ENCODE results near the gene LYPD5.

Gene LYPD5

GRCh38 chr19:43754503-43755255 is 47.6 kb downstream of the LYPD5 start, which contains the start of gene SMG9:
Gene SMG9 (minus strand): TSS chr19:43754962. CDS start chr19:43750741, 4,221 bp downstream.
- peak; percentile 96 for DNase-seq (ENCODE audit: low spot score)

GRCh38 chr19:43754253-43754502 is 48.1 kb downstream of the LYPD5 start:
- no peak for DNase-seq (ENCODE audit: low spot score)

DNA sequence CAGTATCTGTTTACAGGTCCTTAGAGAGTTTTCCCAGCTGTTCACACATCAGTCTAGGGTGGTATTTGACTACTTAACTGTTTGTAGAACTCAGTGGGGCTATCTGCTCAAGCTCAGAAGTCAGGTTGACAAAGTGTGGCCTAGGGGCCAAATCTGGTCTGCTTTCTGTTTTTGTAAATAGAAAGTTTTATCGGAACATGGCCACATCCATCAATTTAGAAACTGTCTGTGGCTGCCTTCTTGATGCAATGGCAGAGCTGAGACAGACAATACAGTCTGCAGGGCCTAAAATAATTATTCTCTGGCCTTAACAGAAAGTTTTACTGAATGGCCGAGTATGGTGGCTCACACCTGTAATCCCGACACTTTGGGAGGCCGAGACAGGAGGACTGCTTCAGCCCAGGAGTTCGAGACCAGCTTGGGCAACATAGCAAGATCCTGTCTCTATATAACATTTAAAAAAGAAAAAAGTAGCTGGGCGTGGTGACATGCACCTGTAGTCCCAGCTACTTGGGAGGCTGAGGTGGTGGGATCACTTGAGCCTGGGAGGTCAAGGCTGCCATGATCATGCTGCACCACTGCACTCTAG is 49.9 kb downstream of the LYPD5 start:
- DNase-seq (ENCODE audit: low spot score): no peak

- DNase-seq (ENCODE audit: low spot score): no peak
Measured at GRCh38 chr19:43751466-43752220, 50.6 kb downstream of the LYPD5 start.

GRCh38 chr19:43749898-43750297 is 52.3 kb downstream of the LYPD5 start:
- DNase-seq (ENCODE audit: low spot score): no peak

DNA sequence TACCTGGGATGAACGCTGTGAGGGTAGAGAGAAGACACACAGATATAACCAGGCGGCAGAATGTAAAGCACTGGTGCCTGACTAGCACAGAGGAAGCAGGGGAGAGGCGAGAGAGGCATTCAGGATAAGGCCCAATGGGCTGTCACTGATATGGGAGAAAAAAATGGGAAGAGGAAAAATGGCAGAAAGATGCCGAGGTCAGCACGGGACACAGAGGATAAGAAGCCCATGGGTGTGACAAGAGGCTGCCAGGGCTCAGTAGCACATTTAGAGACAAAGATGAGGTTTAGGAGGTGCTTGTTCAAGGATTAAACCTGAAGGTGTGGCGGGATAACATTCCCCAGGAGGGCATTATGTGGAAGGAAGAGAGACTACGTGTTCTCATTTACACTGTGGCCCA is 53.1 kb downstream of the LYPD5 start:
- no peak for DNase-seq (ENCODE audit: low spot score)

DNA sequence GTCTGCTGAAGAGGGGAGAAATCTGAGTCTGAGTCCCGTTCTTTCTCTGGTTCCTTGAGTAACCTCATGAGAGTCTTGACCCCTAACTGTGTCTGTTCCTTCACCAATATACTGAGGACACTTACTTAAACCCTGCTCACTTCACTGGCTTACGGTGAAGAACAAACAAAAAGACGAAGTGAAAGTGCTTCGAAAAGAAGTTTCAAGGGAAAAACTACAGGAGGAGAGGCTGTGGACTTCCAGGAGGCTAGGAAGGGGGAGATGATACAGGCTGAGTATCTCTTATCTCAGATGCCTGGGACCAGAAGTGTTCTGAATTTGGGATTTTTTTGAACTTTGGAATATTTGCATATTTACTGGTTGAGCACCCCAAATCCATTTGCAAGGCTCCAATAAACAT is 53.6 kb downstream of the LYPD5 start:
- DNase-seq (ENCODE audit: low spot score): no peak

DNA sequence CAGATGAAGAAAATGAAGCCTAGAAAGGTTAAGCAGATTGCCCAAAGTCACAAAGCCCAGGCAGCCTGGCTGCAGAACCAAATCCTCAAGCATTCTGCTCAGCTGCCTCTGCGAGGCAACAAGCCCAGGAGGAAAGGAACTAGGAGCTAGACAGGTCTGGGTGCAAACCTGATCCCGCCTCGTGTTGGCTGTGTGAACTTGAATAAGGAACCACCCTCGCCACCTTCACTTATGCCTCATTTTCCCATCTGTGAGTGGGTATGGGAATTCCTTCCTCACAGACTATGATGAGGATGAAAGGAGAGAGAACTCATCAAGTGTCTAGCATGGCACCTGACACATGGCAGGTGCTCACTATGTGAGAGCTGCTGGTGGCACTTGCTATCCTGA is 54.0 kb downstream of the LYPD5 start:
- DNase-seq (ENCODE audit: low spot score): no peak

- no peak for DNase-seq (ENCODE audit: low spot score)
Measured at GRCh38 chr19:43747557-43748204, 54.6 kb downstream of the LYPD5 start.

All from SK-N-DZ (cell line).